HG03196 (cell line): ENCODE results near the gene OR2W1.

Experiments used
- ATAC-seq: cut with Tn5 transposase; IDR thresholded peaks from one replicate; pipeline ENCODE4 v1.9.1; 2021; ENCODE audit not compliant: unreplicated experiment

The OR2W1 gene

GRCh38 chr6:29045075-29045474, at the start of gene OR2W1:
Gene OR2W1 (minus strand): TSS chr6:29045175. CDS start chr6:29045175, 0 bp downstream.
- ATAC-seq: no peak

DNA sequence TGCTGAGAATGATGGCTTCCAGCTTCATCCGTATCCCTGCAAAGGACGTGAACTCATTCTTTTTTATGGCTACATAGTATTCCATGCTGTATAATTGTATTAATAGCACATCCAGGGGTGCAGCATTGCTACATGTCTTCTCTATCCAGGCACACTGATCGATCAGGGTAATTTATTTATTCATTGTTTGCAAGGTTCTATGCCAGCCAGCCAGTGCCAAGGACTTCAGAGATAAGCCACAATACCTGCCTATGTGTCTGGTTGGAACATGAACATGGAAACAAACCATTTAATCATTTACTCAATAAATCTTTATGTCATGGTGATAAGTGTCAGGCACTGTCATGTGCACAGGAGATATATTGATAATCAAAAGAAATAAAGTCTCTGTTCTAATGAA, 48.0 kb upstream of the OR2W1 start:
- ATAC-seq: no peak

GRCh38 chr6:29087213-29087612, 42.2 kb upstream of the OR2W1 start, which contains the start of gene OR2B3:
Gene OR2B3 (minus strand): TSS chr6:29087313. CDS start chr6:29087248, 65 bp downstream.
- no peak for ATAC-seq

- ATAC-seq: no peak
Measured at GRCh38 chr6:29082457-29082856, 37.5 kb upstream of the OR2W1 start.

DNA sequence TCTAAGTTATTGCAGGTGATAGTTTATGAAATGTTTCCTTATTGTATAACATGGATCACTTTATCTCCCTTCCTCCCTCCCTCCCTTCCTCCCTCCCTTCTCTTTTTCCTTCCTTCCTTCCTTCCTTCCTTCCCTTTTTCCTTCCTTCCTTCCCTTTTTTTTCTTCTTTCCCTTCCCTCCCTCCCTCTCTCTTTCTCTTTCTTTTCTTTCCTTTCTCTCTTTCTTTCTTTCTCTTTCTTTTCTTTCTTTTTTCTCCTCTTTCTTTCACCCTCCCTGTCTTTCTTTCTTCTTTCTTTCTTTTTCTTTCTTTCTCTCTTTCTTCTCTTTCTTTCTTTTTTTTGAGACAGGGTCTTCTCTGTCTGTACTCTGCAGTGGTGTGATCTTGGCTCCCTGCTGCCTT, 36.3 kb upstream of the OR2W1 start:
- no peak for ATAC-seq

DNA sequence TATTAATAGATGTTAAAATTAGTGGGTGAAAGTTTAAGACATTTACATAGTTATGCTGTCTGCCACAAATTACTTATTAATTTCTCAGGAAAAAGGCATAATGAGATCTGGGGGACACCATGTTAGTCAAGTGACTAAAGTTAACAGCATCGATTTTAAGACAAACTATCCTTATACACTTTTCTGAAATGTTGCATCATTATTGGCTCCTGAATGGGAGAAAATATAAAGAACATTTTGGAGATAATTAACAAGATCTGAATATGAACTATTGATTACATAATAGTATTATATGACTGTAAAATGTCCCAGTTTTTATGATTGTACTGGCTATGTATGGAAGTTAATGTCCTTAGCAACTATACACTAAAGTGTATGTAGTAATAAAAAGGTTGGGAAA, 34.2 kb upstream of the OR2W1 start:
- ATAC-seq: no peak

- no peak for ATAC-seq
Measured at GRCh38 chr6:29071831-29072723, 27.1 kb upstream of the OR2W1 start.

DNA sequence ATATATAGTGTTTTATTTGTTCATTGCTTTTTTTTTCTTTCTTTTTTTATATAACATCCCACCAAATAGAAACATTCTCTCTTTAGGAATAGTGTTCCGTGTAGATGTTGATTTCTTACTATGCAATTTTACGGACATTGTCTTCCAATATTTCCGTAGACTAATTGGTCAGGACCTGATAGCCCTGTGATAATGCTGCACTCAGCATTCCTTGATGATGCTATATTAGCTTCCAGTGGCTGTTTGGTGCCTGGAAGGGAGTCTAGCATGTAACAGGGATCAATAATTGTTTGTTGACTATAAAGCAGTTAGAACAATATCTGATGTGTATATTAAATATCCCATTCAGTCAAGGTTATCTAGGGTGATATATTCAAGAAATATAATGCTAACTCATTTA, 6.7 kb upstream of the OR2W1 start:
- no peak for ATAC-seq

- ATAC-seq: no peak
Measured at GRCh38 chr6:29035951-29036350, 9.0 kb downstream of the OR2W1 start.

DNA sequence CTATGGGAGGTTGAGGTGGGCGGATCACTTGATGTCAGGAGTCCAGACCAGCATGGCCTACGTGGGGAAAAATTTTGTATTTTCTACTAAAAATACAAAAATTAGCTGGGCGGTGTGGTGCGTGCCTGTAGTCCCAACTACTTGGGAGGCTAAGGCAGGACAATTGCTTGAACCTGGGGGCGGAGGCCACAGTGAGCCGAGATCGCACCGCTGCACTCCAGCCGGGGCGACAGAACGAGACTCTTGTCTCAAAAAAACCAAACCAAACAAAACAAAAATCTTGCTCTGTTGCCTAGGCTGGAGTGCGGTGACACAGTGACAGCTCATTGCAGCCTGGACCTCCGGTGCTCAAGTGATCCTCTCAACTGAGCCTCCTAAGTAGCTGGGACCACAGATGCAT, 16.2 kb downstream of the OR2W1 start:
- no peak for ATAC-seq

DNA sequence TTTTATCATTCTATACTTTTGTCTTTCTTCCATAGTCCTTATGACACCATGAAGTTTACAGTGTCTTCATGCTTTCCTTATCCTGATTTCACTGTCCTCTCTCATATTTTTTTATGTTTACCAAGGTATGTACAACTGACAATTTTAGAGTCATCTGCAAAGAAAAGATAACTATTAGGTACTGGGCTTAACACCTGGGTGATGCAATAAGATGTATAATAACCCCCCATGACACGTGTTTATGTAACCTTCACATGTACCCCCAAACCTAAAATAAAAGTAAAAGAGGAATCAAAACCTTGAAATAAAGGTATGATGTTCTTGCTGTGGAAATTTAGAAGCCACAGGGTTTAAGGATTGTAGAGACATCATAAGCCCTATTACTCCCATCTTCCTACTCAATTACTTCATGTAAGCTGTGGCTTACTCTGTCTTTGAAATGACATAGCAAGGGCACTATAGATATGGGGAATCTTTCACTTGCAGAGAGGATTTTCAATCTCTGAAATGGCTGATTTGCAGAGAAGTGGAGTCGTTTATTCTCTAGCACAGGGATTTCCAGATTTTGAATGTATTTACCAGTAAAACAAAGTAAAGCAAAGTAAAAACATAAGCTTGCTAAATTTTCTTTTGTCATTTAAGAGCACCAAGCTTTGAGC, 18.9 kb downstream of the OR2W1 start:
- no peak for ATAC-seq

DNA sequence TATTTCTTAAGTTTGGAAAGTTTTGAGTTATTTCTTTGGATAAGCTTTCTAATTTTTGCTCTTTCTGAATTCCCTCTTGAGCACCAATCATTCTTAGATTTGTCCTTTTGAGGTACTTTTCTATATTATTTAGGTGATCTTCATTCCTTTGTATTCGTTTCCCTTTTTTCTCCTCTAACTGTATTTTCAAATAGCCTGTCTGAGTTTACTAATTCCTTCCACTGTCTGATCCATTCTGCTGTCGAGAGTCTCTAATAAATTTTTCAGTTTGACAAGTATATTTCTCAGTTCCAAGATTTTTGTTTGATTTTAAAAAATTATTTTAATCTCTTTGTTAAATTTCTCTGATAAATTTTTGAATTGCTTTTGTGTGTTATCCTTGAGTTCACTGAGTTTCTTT, 23.5 kb downstream of the OR2W1 start:
- ATAC-seq: no peak

- ATAC-seq: no peak
Measured at GRCh38 chr6:29019629-29020028, 25.3 kb downstream of the OR2W1 start.

DNA sequence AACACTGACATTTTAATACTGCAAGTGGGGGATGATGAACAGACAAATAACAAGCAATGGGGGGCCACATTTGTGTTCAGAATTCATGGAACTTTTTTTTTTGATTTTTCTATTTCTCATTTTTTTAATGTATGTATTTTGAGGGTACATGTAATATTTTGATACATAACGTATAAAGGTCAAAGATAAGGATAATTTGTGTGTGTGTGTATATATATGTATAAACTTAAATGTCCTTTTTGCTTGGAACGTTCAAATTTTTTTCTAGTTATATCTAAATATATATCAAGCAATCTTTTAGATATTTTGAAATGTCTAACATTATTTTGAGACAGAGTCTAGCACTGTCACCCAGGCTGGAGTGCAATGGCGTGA, 27.6 kb downstream of the OR2W1 start:
- no peak for ATAC-seq

- ATAC-seq: peak; percentile 79
Measured at GRCh38 chr6:29016559-29017427, 28.2 kb downstream of the OR2W1 start.

GRCh38 chr6:29014729-29015608, 30.0 kb downstream of the OR2W1 start:
- ATAC-seq: no peak

DNA sequence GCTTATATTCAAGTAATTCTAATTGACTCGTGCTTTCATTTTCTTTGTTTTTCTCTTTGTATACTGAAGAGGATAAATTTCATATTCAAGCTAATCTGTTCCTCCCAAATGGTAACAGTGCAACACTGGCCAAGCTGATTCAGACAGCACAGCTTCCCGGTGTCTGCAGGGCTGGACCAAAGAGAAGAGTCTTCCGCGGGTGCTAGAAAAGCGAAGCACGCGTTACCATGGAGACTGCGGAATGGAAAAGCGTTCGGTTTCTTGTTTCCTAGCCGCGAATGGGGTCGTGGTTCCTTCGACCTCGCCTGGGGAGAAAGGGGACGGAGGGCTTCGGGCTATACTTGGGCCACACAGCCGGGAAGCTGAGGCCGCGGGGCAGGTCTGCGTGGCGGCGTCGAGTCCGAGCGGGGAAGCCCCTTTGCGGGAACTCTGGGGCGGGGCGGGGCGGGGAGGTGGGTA, 33.7 kb downstream of the OR2W1 start:
- no peak for ATAC-seq

GRCh38 chr6:29009358-29009757, 35.6 kb downstream of the OR2W1 start:
- ATAC-seq: no peak

GRCh38 chr6:29008089-29008488, 36.9 kb downstream of the OR2W1 start:
- ATAC-seq: no peak

DNA sequence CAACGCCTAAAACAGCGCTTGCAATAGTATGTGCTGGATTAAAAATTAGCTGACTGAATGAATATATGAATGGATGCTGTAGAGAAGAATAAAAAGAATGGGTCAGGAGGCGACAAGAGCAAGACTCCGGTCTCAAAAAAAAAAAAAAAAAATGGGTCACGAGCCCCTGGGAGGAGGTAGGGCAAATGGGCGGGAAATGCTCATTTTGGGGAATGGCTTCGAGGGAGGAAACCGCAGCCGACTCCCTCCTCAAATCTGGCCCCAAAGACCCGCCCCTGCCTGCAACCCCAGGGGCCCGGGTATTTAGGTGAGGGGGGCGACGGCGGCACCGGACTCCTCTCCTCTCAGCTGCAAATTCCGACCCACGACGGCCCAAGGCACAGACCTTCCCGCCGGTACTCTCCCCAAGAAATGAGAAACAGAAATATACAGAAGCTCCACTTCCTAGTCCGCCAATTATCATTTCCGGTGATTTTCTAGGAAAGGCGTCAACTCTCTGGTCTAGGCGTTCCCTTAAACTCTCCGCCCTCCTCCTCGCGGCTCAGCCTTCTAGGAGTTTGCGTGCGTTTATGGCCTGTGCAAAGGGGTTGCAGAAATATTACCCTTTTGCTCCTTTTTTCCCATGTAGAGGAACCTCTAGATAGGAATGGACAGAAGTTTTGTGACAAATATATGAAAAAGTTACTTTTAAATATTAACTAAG, 39.6 kb downstream of the OR2W1 start, which contains the start of gene ZNF311:
Gene ZNF311, minus strand, starts transcription at position 133 of the 703 bp plus-strand sequence. CDS start 1,361 bp downstream, outside the sequence.
- ATAC-seq: no peak
